OCI-LY7 (cell line): ENCODE results near the gene NAB1. TPM values are rescaled to one million over a fixed set of nuclear protein-coding genes. Genes with fewer than 3 reads are reported as not detected.

Experiments used
- BruUV-seq: library from RNA; stranded (reverse); fragments of 400-500 nt; replicated peaks from 2 replicates; lab custom pipeline; 2021; lab: Mats Ljungman, UMichigan
- CTCF ChIA-PET: fragments of 300-600 bp; sonication (Branson Sonifier 250); formaldehyde crosslinking; loops from one replicate; lab custom pipeline; 2022; ENCODE audit warnings: antibody characterized with exemption; ENCODE audit not compliant: unreplicated experiment; lab: Charles Lee
- POLR2A ChIA-PET: fragments of 300-600 bp; sonication (Branson Sonifier 250); formaldehyde crosslinking; loops from one replicate; lab custom pipeline; 2022; ENCODE audit warnings: antibody characterized with exemption; lab: Charles Lee
- DNase-seq: peaks from one replicate; pipeline ENCODE4 v3.0.0-alpha.2; 2015; ENCODE audit warnings: low spot score
- H2AFZ ChIP-seq: fragments of 200-600 bp; sonication (generic), shearing (Covaris generic); 2 replicates; pipeline ENCODE4 v1.6.1; 2014; ENCODE audit warnings: mild to moderate bottlenecking, antibody characterized with exemption, low read length, moderate library complexity
- H3K27ac ChIP-seq: fragments of 200-600 bp; sonication (generic); 2 replicates; pipeline ENCODE4 v1.5.1; 2014; ENCODE audit warnings: mixed run types, low read depth, mild to moderate bottlenecking, moderate library complexity, low read length, inconsistent platforms; ENCODE audit not compliant: poor library complexity, severe bottlenecking
- H3K36me3 ChIP-seq: fragments of 200-600 bp; sonication (generic); 2 replicates; pipeline ENCODE4 v1.6.1; 2014; ENCODE audit warnings: mild to moderate bottlenecking, antibody characterized with exemption, low read length, moderate library complexity, mixed read lengths; ENCODE audit not compliant: insufficient read depth
- H3K4me1 ChIP-seq: fragments of 200-600 bp; sonication (generic); 2 replicates; pipeline ENCODE4 v1.5.1; 2014; ENCODE audit warnings: mild to moderate bottlenecking, low read length; ENCODE audit not compliant: insufficient read depth, poor library complexity, severe bottlenecking
- H3K4me2 ChIP-seq: fragments of 200-600 bp; sonication (generic); 2 replicates; pipeline ENCODE4 v1.6.1; 2014; ENCODE audit warnings: mild to moderate bottlenecking, low read length
- H3K4me3 ChIP-seq: fragments of 200-600 bp; sonication (generic); 2 replicates; pipeline ENCODE4 v1.5.1; 2014; ENCODE audit warnings: mild to moderate bottlenecking, low read depth, low read length; ENCODE audit not compliant: poor library complexity, severe bottlenecking
- H3K79me2 ChIP-seq: fragments of 200-600 bp; sonication (generic); 2 replicates; pipeline ENCODE4 v1.6.1; 2016; ENCODE audit warnings: low read depth, mild to moderate bottlenecking, low read length, moderate library complexity, mixed read lengths; ENCODE audit not compliant: insufficient read depth
- H3K9me2 ChIP-seq: fragments of 200-600 bp; sonication (generic); 2 replicates; pipeline ENCODE4 v1.6.1; 2016; ENCODE audit warnings: mild to moderate bottlenecking, low read length, mixed read lengths; ENCODE audit not compliant: insufficient read depth
- H3K9me3 ChIP-seq: fragments of 200-600 bp; sonication (generic); 2 replicates; pipeline ENCODE4 v1.6.1; 2014; ENCODE audit warnings: mild to moderate bottlenecking, mixed run types, low read length, mixed read lengths
- H4K20me1 ChIP-seq: fragments of 200-600 bp; sonication (generic); 2 replicates; pipeline ENCODE4 v1.6.1; 2014; ENCODE audit warnings: mild to moderate bottlenecking, antibody characterized with exemption, low read length, moderate library complexity, mixed read lengths; ENCODE audit not compliant: insufficient read depth
- CTCF ChIP-seq: fragments of 200-600 bp; sonication (generic); conservative IDR thresholded peaks from 2 replicates; pipeline ENCODE4 v1.5.1; 2014; ENCODE audit warnings: mild to moderate bottlenecking, antibody characterized with exemption, low read length, moderate library complexity, mixed read lengths
- EZH2phosphoT487 ChIP-seq: fragments of 200-600 bp; sonication (generic); IDR thresholded peaks from 2 replicates; pipeline ENCODE4 v1.6.1; 2018; ENCODE audit warnings: low read depth, borderline replicate concordance, mild to moderate bottlenecking, mixed run types, antibody characterized with exemption, low read length, moderate library complexity, mixed read lengths
- intact Hi-C: fragments of 100-400 bp; cut with micrococcal nuclease; formaldehyde crosslinking; loops from one replicate; pipeline ENCODE4 v1.10.0; 2022; ENCODE audit not compliant: unreplicated experiment
- total RNA-seq, 2 experiments: library from RNA; depleted of rRNA in 1 of 2; stranded (reverse); fragments of >200 nt in 1 of 2; shearing (Covaris generic) in 1 of 2; gene quantifications; 2 replicates each; pipeline ENCODE4 v1.2.3, GENCODE V29; 2014 to 2022

The NAB1 gene
- total RNA-seq, 2 experiments from 2014 or later = 24.5 to 30.2 TPM

- Histone ChIP-seq H2AFZ (no peak overlapping the region), H3K4me3 (no peak overlapping the region), H3K36me3 (no peaks in the 10 kb centered on the region), H3K9me2 (no peaks in the 10 kb centered on the region), H3K4me2 (no peak overlapping the region), H4K20me1 (no peaks in the 10 kb centered on the region), H3K9me3 (no peaks in the 10 kb centered on the region), H3K27ac (no peak overlapping the region), H3K79me2 (no peaks in the 10 kb centered on the region), H3K4me1 (no peaks in the 10 kb centered on the region)
- intact Hi-C loops = no loop called here
- CTCF ChIA-PET = no interaction called here
- POLR2A ChIA-PET = no interaction called here
- no peak for TF ChIP-seq EZH2phosphoT487
- no peak for TF ChIP-seq CTCF
- no TSS peak for BruUV-seq
- DNase-seq = no peak
Measured at GRCh38 chr2:190711069-190711468, 62.2 kb downstream of the NAB1 start.

GRCh38 chr2:190713471-190713870 lies 64.6 kb downstream of the NAB1 start:
- Histone ChIP-seq H3K36me3 (no peaks in the 10 kb centered on the region), H3K4me1 (no peaks in the 10 kb centered on the region), H3K4me2 (no peak overlapping the region), H3K27ac (no peak overlapping the region), H3K9me3 (no peaks in the 10 kb centered on the region), H3K79me2 (no peaks in the 10 kb centered on the region), H2AFZ (no peak overlapping the region), H4K20me1 (no peaks in the 10 kb centered on the region), H3K9me2 (no peaks in the 10 kb centered on the region), H3K4me3 (no peak overlapping the region)
- CTCF ChIA-PET = no interaction called here
- POLR2A ChIA-PET = no interaction called here
- DNase-seq = no peak
- no peak for TF ChIP-seq CTCF
- no peak for TF ChIP-seq EZH2phosphoT487
- intact Hi-C loops = no loop called here
- BruUV-seq = no TSS peak

- H3K36me3 ChIP-seq = no peaks in the 10 kb centered on the region
- no peak for DNase-seq
- no peaks in the 10 kb centered on the region for H3K9me2 ChIP-seq
- TF ChIP-seq CTCF = no peak
- no TSS peak for BruUV-seq
- no peaks in the 10 kb centered on the region for H3K79me2 ChIP-seq
- no peaks in the 10 kb centered on the region for H3K4me1 ChIP-seq
- no peak overlapping the region for H3K4me2 ChIP-seq
- H2AFZ ChIP-seq = no peak overlapping the region
- H3K4me3 ChIP-seq = no peak overlapping the region
- ChIA-PET CTCF (no interaction called here), POLR2A (no interaction called here)
- H3K27ac ChIP-seq = no peak overlapping the region
- no peaks in the 10 kb centered on the region for H3K9me3 ChIP-seq
- intact Hi-C loops = no loop called here
- no peaks in the 10 kb centered on the region for H4K20me1 ChIP-seq
Measured at GRCh38 chr2:190714958-190715357, 66.1 kb downstream of the NAB1 start.
